ENCODE data around the gene SLC22A23.

DNA sequence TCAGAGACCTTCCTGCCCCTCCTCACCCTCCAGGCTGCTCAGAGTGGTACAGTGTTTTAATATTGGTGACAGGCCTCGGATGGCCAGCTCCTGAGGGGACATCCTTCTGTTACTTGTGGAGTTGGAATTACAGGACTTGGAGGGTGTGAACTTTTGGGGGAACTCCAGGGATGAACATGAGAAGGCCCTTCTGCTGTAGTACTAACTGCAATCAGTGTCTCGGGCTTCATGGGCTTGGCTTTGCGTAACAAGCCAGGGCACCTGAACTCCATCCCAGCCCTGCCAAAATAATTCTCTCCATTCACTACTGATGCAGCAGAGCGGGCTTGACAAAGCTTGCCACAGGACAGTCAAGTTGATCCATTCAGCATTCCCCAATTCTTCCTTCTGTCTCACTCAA lies 28.6 kb downstream of the SLC22A23 start:
- TF ChIP-seq, protein P1, sequence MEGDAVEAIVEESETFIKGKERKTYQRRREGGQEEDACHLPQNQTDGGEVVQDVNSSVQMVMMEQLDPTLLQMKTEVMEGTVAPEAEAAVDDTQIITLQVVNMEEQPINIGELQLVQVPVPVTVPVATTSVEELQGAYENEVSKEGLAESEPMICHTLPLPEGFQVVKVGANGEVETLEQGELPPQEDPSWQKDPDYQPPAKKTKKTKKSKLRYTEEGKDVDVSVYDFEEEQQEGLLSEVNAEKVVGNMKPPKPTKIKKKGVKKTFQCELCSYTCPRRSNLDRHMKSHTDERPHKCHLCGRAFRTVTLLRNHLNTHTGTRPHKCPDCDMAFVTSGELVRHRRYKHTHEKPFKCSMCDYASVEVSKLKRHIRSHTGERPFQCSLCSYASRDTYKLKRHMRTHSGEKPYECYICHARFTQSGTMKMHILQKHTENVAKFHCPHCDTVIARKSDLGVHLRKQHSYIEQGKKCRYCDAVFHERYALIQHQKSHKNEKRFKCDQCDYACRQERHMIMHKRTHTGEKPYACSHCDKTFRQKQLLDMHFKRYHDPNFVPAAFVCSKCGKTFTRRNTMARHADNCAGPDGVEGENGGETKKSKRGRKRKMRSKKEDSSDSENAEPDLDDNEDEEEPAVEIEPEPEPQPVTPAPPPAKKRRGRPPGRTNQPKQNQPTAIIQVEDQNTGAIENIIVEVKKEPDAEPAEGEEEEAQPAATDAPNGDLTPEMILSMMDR (IDR thresholded peaks at IDR 0.05; ENCODE audit: low read depth, low read length, poor library complexity, severe bottlenecking) = no peak
- no peak for TF ChIP-seq EZH2phosphoT487 (IDR thresholded peaks at IDR 0.05; ENCODE audit: borderline replicate concordance, low read length)

All from DOHH2 (cell line).